Fibroblast of skin of right biceps (primary cell): ENCODE data around the gene TBX15.
"Not testable (repeated sequence)": the region's sequence is repeated elsewhere in the genome, so short reads cannot be mapped to it uniquely, and the experiment has no call there.

ENCODE experiments used
- DNase-seq: peaks from one replicate; pipeline ENCODE4 v3.0.0-alpha.2; 2013

Gene TBX15

DNA sequence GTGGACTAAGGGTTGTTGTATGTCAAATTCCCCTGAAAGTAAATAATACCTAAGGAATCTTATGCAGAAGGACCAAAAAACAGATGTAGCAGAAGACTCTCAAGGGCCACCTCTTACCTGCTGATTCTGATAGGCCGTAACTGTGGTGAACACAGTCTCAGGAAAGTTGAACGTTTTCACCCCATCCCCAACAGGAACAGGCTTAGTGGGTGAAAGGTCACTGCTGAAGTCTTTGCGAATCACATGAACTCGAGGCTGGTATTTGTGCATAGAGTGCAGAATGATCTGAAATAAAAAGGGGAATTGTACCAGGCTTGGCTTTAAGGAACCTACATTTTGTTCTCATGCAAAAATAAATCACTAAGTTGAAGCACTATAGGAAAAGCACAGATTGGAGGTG is 64.8 kb downstream of the TBX15 start:
- DNase-seq, result no peak

GRCh38 chr1:118921994-118922393 is 66.1 kb downstream of the TBX15 start:
- DNase-seq, result peak; percentile 51

DNA sequence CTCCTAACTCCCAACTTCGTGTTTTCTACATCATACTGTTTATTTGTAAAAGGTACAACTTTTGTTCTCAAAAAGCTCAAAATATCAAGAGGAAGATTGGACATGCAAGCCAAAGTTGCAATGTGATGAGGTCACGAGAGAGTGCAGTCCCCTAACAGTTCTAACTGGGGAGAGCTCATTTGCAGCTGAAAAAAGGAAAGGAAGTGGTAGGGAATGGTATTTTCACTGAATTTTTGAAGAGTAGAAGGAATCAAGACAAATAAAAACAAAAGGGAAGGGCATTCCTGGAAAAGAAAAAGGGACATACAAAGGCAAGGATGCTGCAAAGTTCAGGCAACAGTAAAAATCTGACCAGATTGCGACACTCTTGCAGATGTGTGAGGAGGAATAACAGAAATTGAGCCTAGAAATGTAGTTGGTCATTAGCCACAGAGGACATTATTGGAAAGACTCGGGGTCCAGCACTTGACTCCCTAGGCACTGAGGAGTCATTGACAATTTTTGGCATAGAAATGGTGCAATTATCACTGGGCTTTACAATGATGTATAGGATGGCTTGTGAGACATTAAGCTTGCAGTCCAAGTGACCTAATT is 67.9 kb downstream of the TBX15 start:
- DNase-seq, result no peak

- no peak for DNase-seq
Observed at GRCh38 chr1:118918940-118919259, 69.2 kb downstream of the TBX15 start.

- no peak for DNase-seq
Observed at GRCh38 chr1:118918230-118918939, 69.8 kb downstream of the TBX15 start.

- not testable (repeated sequence) for DNase-seq
Observed at GRCh38 chr1:118916346-118916745, 71.8 kb downstream of the TBX15 start.

GRCh38 chr1:118914379-118915161 is 73.6 kb downstream of the TBX15 start:
- DNase-seq, result no peak

GRCh38 chr1:118913818-118914217 is 74.3 kb downstream of the TBX15 start:
- no peak for DNase-seq

GRCh38 chr1:118912574-118912973 is 75.6 kb downstream of the TBX15 start:
- DNase-seq, result no peak

DNA sequence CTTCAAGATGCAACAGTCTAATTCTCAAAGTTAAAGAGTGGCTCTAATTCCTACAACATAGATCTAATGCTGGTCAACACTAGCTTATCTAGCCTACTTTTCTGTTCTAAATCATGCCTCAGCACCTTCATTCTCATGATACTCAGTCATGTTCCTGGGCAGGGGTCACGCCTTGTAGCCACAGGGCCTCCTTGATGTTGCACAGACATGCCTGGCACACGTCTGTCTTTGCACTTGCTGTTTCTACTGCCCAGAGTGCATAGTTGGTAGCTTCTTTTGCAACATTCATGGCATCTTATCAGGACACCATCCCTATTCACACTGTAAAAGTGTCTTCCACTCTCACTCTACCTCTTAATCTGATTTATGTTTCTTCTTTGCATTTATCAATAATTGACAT is 76.6 kb downstream of the TBX15 start:
- no peak for DNase-seq

DNA sequence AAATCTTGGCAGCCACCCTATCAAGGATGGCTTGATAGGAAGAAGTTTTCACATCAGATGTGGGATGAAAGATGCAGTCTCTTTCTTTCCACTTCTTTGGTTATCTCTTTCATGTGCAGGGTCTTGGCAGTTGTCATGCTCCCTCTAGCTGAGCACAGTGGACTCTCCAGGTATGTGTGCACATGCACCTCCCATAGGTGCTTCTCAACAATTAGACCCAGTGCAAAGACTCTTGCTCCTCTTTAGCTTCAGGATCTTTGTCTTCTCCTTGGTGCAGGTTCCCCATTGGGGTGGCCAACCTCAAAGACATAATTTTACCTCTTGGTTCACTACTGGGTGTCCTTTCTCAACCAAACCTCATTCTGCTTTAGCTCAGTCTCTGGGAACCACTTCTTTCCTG is 80.7 kb downstream of the TBX15 start:
- no peak for DNase-seq

GRCh38 chr1:118905671-118906070 is 82.5 kb downstream of the TBX15 start:
- DNase-seq, result no peak

GRCh38 chr1:118905196-118905595 is 82.9 kb downstream of the TBX15 start:
- no peak for DNase-seq

GRCh38 chr1:118902711-118903191 is 85.4 kb downstream of the TBX15 start:
- peak; percentile 86 for DNase-seq

GRCh38 chr1:118902299-118902698 is 85.8 kb downstream of the TBX15 start:
- DNase-seq, result no peak

GRCh38 chr1:118900643-118901440 is 87.3 kb downstream of the TBX15 start:
- peak; percentile 23 for DNase-seq

GRCh38 chr1:118899340-118899739 is 88.8 kb downstream of the TBX15 start:
- DNase-seq, result no peak

- DNase-seq, result no peak
Observed at GRCh38 chr1:118898712-118899111, 89.4 kb downstream of the TBX15 start.

- DNase-seq, result no peak
Observed at GRCh38 chr1:118896416-118896815, 91.7 kb downstream of the TBX15 start.

- no peak for DNase-seq
Observed at GRCh38 chr1:118894836-118895235, 93.3 kb downstream of the TBX15 start.

GRCh38 chr1:118890851-118891384 is 97.2 kb downstream of the TBX15 start:
- peak; percentile 34 for DNase-seq

- DNase-seq, result no peak
Observed at GRCh38 chr1:118884946-118885345, 103.2 kb downstream of the TBX15 start.

GRCh38 chr1:118881751-118882150 is 106.4 kb downstream of the TBX15 start:
- DNase-seq, result peak; percentile 27
